Measurements from ENCODE around the gene ZNF341. TPM values are rescaled to one million over a fixed set of nuclear protein-coding genes. Genes with fewer than 3 reads are reported as not detected.

Gene ZNF341
- total RNA-seq, 4 donors from 2014 or later: 4.6 to 7.6 (median 5.8) TPM

- no peak overlapping the region for H3K4me3 ChIP-seq
- H3K27ac ChIP-seq: no peak overlapping the region
- 87% methylated on average over 1 of the region's 1 CpG for WGBS
- no peaks in the 10 kb centered on the region for H3K27me3 ChIP-seq
- H3K9me3 ChIP-seq: no peaks in the 10 kb centered on the region
- H3K4me1 ChIP-seq: peaks cover 5% of the 10 kb centered on the region
- TF ChIP-seq CTCF (IDR thresholded peaks at IDR 0.05): no peak
- no peak for TF ChIP-seq POLR2AphosphoS5 (IDR thresholded peaks at IDR 0.05)
- TF ChIP-seq EP300 (IDR thresholded peaks at IDR 0.05): no peak
- TF ChIP-seq POLR2A (IDR thresholded peaks at IDR 0.05): no peak
- peaks cover 51% of the 10 kb centered on the region for H3K36me3 ChIP-seq
- DNase-seq (ENCODE audit: low spot score in 2 of 2): no peak
These were observed 20.4 kb upstream of the ZNF341 start for GRCh38 chr20:33711446-33711738.

GRCh38 chr20:33713865-33714367 lies 17.9 kb upstream of the ZNF341 start:
- no peak for DNase-seq (ENCODE audit: low spot score in 2 of 2)
- Histone ChIP-seq H3K9me3 (no peaks in the 10 kb centered on the region), H3K36me3 (peaks cover 38% of the 10 kb centered on the region), H3K4me3 (no peak overlapping the region), H3K27ac (no peak overlapping the region), H3K4me1 (peaks cover 7% of the 10 kb centered on the region), H3K27me3 (no peaks in the 10 kb centered on the region)
- WGBS: 73% methylated on average over 10 of the region's 10 CpGs
- no peak for TF ChIP-seq EP300 (IDR thresholded peaks at IDR 0.05)
- no peak for TF ChIP-seq POLR2A (IDR thresholded peaks at IDR 0.05)
- no peak for TF ChIP-seq POLR2AphosphoS5 (IDR thresholded peaks at IDR 0.05)
- no peak for TF ChIP-seq CTCF (IDR thresholded peaks at IDR 0.05)

GRCh38 chr20:33716498-33716897 lies 15.3 kb upstream of the ZNF341 start:
- DNase-seq (ENCODE audit: low spot score in 2 of 2): no peak
- Histone ChIP-seq H3K4me3 (no peak overlapping the region), H3K36me3 (peaks cover 27% of the 10 kb centered on the region), H3K27me3 (no peaks in the 10 kb centered on the region), H3K4me1 (peaks cover 14% of the 10 kb centered on the region), H3K9me3 (no peaks in the 10 kb centered on the region), H3K27ac (no peak overlapping the region)
- WGBS: 90% methylated on average over 2 of the region's 2 CpGs
- no peak for TF ChIP-seq EP300 (IDR thresholded peaks at IDR 0.05)
- TF ChIP-seq POLR2AphosphoS5 (IDR thresholded peaks at IDR 0.05): no peak
- TF ChIP-seq POLR2A (IDR thresholded peaks at IDR 0.05): no peak
- TF ChIP-seq CTCF (IDR thresholded peaks at IDR 0.05): no peak

GRCh38 chr20:33719277-33719988 lies 12.4 kb upstream of the ZNF341 start:
- H3K4me1 ChIP-seq: peaks cover 14% of the 10 kb centered on the region
- H3K27me3 ChIP-seq: no peaks in the 10 kb centered on the region
- H3K36me3 ChIP-seq: no peaks in the 10 kb centered on the region
- 42% methylated on average over 13 of the region's 13 CpGs for WGBS
- H3K27ac ChIP-seq: peak overlapping the region; percentile 59
- H3K9me3 ChIP-seq: no peaks in the 10 kb centered on the region
- TF ChIP-seq POLR2AphosphoS5 (IDR thresholded peaks at IDR 0.05) (no peak), POLR2A (IDR thresholded peaks at IDR 0.05) (no peak), CTCF (IDR thresholded peaks at IDR 0.05) (no peak), EP300 (IDR thresholded peaks at IDR 0.05) (no peak)
- no peak for DNase-seq (ENCODE audit: low spot score in 2 of 2)
- H3K4me3 ChIP-seq: peak overlapping the region; percentile 76

GRCh38 chr20:33719989-33720709 lies 11.6 kb upstream of the ZNF341 start, which contains the start of gene PXMP4:
Gene PXMP4 (minus strand): TSS chr20:33720310. CDS start chr20:33720207, 103 bp downstream.
- peak; percentile 94 to 96 for DNase-seq (ENCODE audit: low spot score in 2 of 2)
- Histone ChIP-seq H3K4me1 (peaks cover 14% of the 10 kb centered on the region), H3K27ac (peak within 1 kb of the TSS; percentile 59), H3K9me3 (no peaks in the 10 kb centered on the region), H3K36me3 (no peaks in the 10 kb centered on the region), H3K27me3 (no peaks in the 10 kb centered on the region), H3K4me3 (peak within 1 kb of the TSS; percentile 76)
- WGBS: 3% methylated on average over 22 of the region's 46 CpGs
- TF ChIP-seq EP300 (IDR thresholded peaks at IDR 0.05) (no peak), CTCF (IDR thresholded peaks at IDR 0.05) (no peak), POLR2AphosphoS5 (IDR thresholded peaks at IDR 0.05) (peak in 2 of 3 donors; percentile 35 to 57), POLR2A (IDR thresholded peaks at IDR 0.05) (no peak)
